ENCODE data around the gene CCNE1. TPM values are rescaled to one million over a fixed set of nuclear protein-coding genes. Genes with fewer than 3 reads are reported as not detected.

CCNE1 gene
- total RNA-seq, 2 experiments from 2014 or later = 29.3 to 29.7 TPM

Other genes starting within 250 kb of the CCNE1 start
- gene POP4, start 205.7 kb upstream of the CCNE1 start, total RNA-seq = 100 to 1,000 TPM; 102 to 103 TPM
- 10 to 100 TPM; 23.6 to 24.3 TPM for gene PLEKHF1, start 146.5 kb upstream of the CCNE1 start, total RNA-seq
- gene C19orf12, start 96.7 kb upstream of the CCNE1 start, total RNA-seq = 10 to 100 TPM; 32.6 to 32.8 TPM
- gene URI1, start 130.2 kb downstream of the CCNE1 start, total RNA-seq = 10 to 100 TPM; 66.9 to 68.5 TPM

Data from activated CD4-positive, alpha-beta memory T cell treated with anti-CD3 and anti-CD28 coated beads for 36 hours (primary cell).